LNCaP clone FGC (cell line): Measurements from ENCODE around the gene UIMC1.

Source experiments
- DNase-seq: peaks from one replicate; pipeline ENCODE4 v3.0.0-alpha.2; 2011; ENCODE audit warnings: low read depth
- H3K4me3 ChIP-seq: 2 replicates; pipeline ENCODE4 v1.5.1; 2011; ENCODE audit warnings: mild to moderate bottlenecking, low read depth, low read length, control low read depth
- CTCF ChIP-seq: IDR thresholded peaks from 2 replicates; pipeline ENCODE4 v1.5.1; 2012; ENCODE audit warnings: mild to moderate bottlenecking; ENCODE audit not compliant: control insufficient read depth, insufficient read depth; ENCODE audit errors: extremely low read depth

Gene UIMC1

GRCh38 chr5:176880366-176881020 is 126.1 kb downstream of the UIMC1 start:
- TF ChIP-seq CTCF = no peak
- DNase-seq = no peak
- no peak overlapping the region for H3K4me3 ChIP-seq

- DNase-seq = no peak
- no peak overlapping the region for H3K4me3 ChIP-seq
- no peak for TF ChIP-seq CTCF
Measured at GRCh38 chr5:176879663-176880361, 126.8 kb downstream of the UIMC1 start.

GRCh38 chr5:176878906-176879662 is 127.5 kb downstream of the UIMC1 start:
- DNase-seq = no peak
- no peak for TF ChIP-seq CTCF
- no peak overlapping the region for H3K4me3 ChIP-seq

- DNase-seq = no peak
- TF ChIP-seq CTCF = no peak
- no peak overlapping the region for H3K4me3 ChIP-seq
Measured at GRCh38 chr5:176878463-176878862, 128.1 kb downstream of the UIMC1 start.

- TF ChIP-seq CTCF = no peak
- DNase-seq = no peak
- no peak overlapping the region for H3K4me3 ChIP-seq
Measured at GRCh38 chr5:176877793-176878331, 128.7 kb downstream of the UIMC1 start.

GRCh38 chr5:176876506-176877431 is 129.8 kb downstream of the UIMC1 start:
- no peak for TF ChIP-seq CTCF

More at GRCh38 chr5:176876506-176877431, 129.8 kb downstream of the UIMC1 start:
- no peak for DNase-seq
- H3K4me3 ChIP-seq = no peak overlapping the region
